ENCODE measurements around the gene PATJ.

GRCh38 chr1:61807606-61808140 lies 65.4 kb downstream of the PATJ start:
- no peak for TF ChIP-seq EZH2 (IDR thresholded peaks at IDR 0.05; ENCODE audit: borderline replicate concordance, insufficient read depth, low read length, poor library complexity, severe bottlenecking)
- TF ChIP-seq CTCF (IDR thresholded peaks at IDR 0.05; ENCODE audit: poor library complexity, severe bottlenecking), result no peak
- no peak for TF ChIP-seq REST (IDR thresholded peaks at IDR 0.05; ENCODE audit: borderline replicate concordance)
- TF ChIP-seq SMC3 (conservative IDR thresholded peaks at IDR 0.05; ENCODE audit: poor library complexity), result no peak
- TF ChIP-seq EP300 (conservative IDR thresholded peaks at IDR 0.05; ENCODE audit: poor library complexity, severe bottlenecking), result no peak
- TF ChIP-seq TAF1 (IDR thresholded peaks at IDR 0.05; ENCODE audit: low read depth), result no peak
- TF ChIP-seq RAD21 (conservative IDR thresholded peaks at IDR 0.05), result no peak
- TF ChIP-seq POLR2AphosphoS5 (IDR thresholded peaks at IDR 0.05), result no peak

Measured in neural cell (in vitro differentiated cells).